ENCODE results near the gene TRAPPC11.
"Not testable (repeated sequence)": the region's sequence is repeated elsewhere in the genome, so short reads cannot be mapped to it uniquely, and the experiment has no call there.

TRAPPC11 gene

GRCh38 chr4:183721207-183722081 lies 62.4 kb downstream of the TRAPPC11 start:
- DNase-seq (ENCODE audit: low read depth) = peak; percentile 31

GRCh38 chr4:183722731-183723560 lies 63.9 kb downstream of the TRAPPC11 start:
- no peak for DNase-seq (ENCODE audit: low read depth)

GRCh38 chr4:183723561-183724228 lies 64.6 kb downstream of the TRAPPC11 start:
- DNase-seq (ENCODE audit: low read depth) = no peak

- not testable (repeated sequence) for DNase-seq (ENCODE audit: low read depth)
These were observed 66.5 kb downstream of the TRAPPC11 start for GRCh38 chr4:183725585-183725984.

- no peak for DNase-seq (ENCODE audit: low read depth)
These were observed 68.4 kb downstream of the TRAPPC11 start for GRCh38 chr4:183727482-183727881.

GRCh38 chr4:183728223-183729068 lies 69.4 kb downstream of the TRAPPC11 start:
- no peak for DNase-seq (ENCODE audit: low read depth)

GRCh38 chr4:183729069-183729406 lies 69.9 kb downstream of the TRAPPC11 start:
- DNase-seq (ENCODE audit: low read depth) = no peak

- no peak for DNase-seq (ENCODE audit: low read depth)
These were observed 70.6 kb downstream of the TRAPPC11 start for GRCh38 chr4:183729430-183730328.

GRCh38 chr4:183732296-183732695 lies 73.2 kb downstream of the TRAPPC11 start:
- DNase-seq (ENCODE audit: low read depth) = no peak

- no peak for DNase-seq (ENCODE audit: low read depth)
These were observed 74.1 kb downstream of the TRAPPC11 start for GRCh38 chr4:183733181-183733580.

GRCh38 chr4:183738081-183738673 lies 79.1 kb downstream of the TRAPPC11 start:
- no peak for DNase-seq (ENCODE audit: low read depth)

GRCh38 chr4:183738961-183739360 lies 79.9 kb downstream of the TRAPPC11 start:
- no peak for DNase-seq (ENCODE audit: low read depth)

- DNase-seq (ENCODE audit: low read depth) = no peak
These were observed 87.5 kb downstream of the TRAPPC11 start for GRCh38 chr4:183746305-183747229.

- no peak for DNase-seq (ENCODE audit: low read depth)
These were observed 88.3 kb downstream of the TRAPPC11 start for GRCh38 chr4:183747380-183747779.

- no peak for DNase-seq (ENCODE audit: low read depth)
These were observed 89.0 kb downstream of the TRAPPC11 start for GRCh38 chr4:183747931-183748670.

- no peak for DNase-seq (ENCODE audit: low read depth)
These were observed 92.0 kb downstream of the TRAPPC11 start for GRCh38 chr4:183751106-183751505.

- no peak for DNase-seq (ENCODE audit: low read depth)
These were observed 96.5 kb downstream of the TRAPPC11 start for GRCh38 chr4:183755596-183755995.

GRCh38 chr4:183757060-183757459 lies 98.0 kb downstream of the TRAPPC11 start:
- no peak for DNase-seq (ENCODE audit: low read depth)
